Progenitor cell of endocrine pancreas (in vitro differentiated cells): ENCODE measurements around the gene SH3BGRL3. TPM values are rescaled to one million over a fixed set of nuclear protein-coding genes. Genes with fewer than 3 reads are reported as not detected.
"Not testable (repeated sequence)": the region's sequence is repeated elsewhere in the genome, so short reads cannot be mapped to it uniquely, and the experiment has no call there.

Experiments used
- DNase-seq: peaks from one replicate; pipeline ENCODE4 v3.0.0; 2021; ENCODE audit warnings: low spot score; ENCODE audit not compliant: unreplicated experiment
- H3K27ac Mint-ChIP-seq: 2 replicates; pipeline ENCODE4 v1.8.0; 2021; ENCODE audit warnings: mild to moderate bottlenecking, moderate library complexity, mixed read lengths
- H3K27me3 Mint-ChIP-seq: 2 replicates; pipeline ENCODE4 v1.8.0; 2021; ENCODE audit warnings: mixed read lengths
- H3K36me3 Mint-ChIP-seq: 2 replicates; pipeline ENCODE4 v1.8.0; 2022; ENCODE audit warnings: mixed read lengths; ENCODE audit not compliant: insufficient read depth
- H3K4me1 Mint-ChIP-seq: 2 replicates; pipeline ENCODE4 v1.8.0; 2021; ENCODE audit warnings: low read depth, mixed read lengths
- H3K4me3 Mint-ChIP-seq: 2 replicates; pipeline ENCODE4 v1.8.0; 2021; ENCODE audit warnings: low read depth, mild to moderate bottlenecking, moderate library complexity, mixed read lengths
- H3K9me3 Mint-ChIP-seq: 2 replicates; pipeline ENCODE4 v1.8.0; 2021; ENCODE audit warnings: low read depth, mixed read lengths
- CTCF ChIP-seq: fragments of 200-600 bp; sonication (generic); IDR thresholded peaks from one replicate; pipeline ENCODE4 v1.5.0; 2021; ENCODE audit warnings: antibody characterized with exemption, mild to moderate bottlenecking; ENCODE audit not compliant: unreplicated experiment
- total RNA-seq: library from RNA; stranded (reverse); gene quantifications from 2 replicates; pipeline ENCODE4 v1.2.1, GENCODE V29; 2021

SH3BGRL3 gene
- total RNA-seq, 1 donor from 2014 or later, result 63.8 TPM

- TF ChIP-seq CTCF, result no peak
- Mint-ChIP-seq H3K4me1 (no peaks in the 10 kb centered on the region), H3K36me3 (peaks cover 1% of the 10 kb centered on the region), H3K9me3 (no peaks in the 10 kb centered on the region), H3K4me3 (no peak overlapping the region), H3K27ac (no peak overlapping the region), H3K27me3 (no peaks in the 10 kb centered on the region)
- DNase-seq, result no peak
Measured at GRCh38 chr1:26290122-26290881, 10.4 kb downstream of the SH3BGRL3 start.

GRCh38 chr1:26290882-26291261, 11.0 kb downstream of the SH3BGRL3 start:
- no peaks in the 10 kb centered on the region for H3K4me1 Mint-ChIP-seq
- no peak for DNase-seq
- H3K27me3 Mint-ChIP-seq, result no peaks in the 10 kb centered on the region
- peaks cover 1% of the 10 kb centered on the region for H3K36me3 Mint-ChIP-seq
- no peak overlapping the region for H3K27ac Mint-ChIP-seq
- no peak overlapping the region for H3K4me3 Mint-ChIP-seq
- TF ChIP-seq CTCF, result no peak
- no peaks in the 10 kb centered on the region for H3K9me3 Mint-ChIP-seq

GRCh38 chr1:26291433-26291832, 11.5 kb downstream of the SH3BGRL3 start:
- Mint-ChIP-seq H3K4me3 (no peak overlapping the region), H3K36me3 (peaks cover 4% of the 10 kb centered on the region), H3K9me3 (no peaks in the 10 kb centered on the region), H3K27ac (no peak overlapping the region), H3K27me3 (no peaks in the 10 kb centered on the region), H3K4me1 (no peaks in the 10 kb centered on the region)
- no peak for DNase-seq
- no peak for TF ChIP-seq CTCF

- Mint-ChIP-seq H3K4me1 (no peaks in the 10 kb centered on the region), H3K27me3 (no peaks in the 10 kb centered on the region), H3K27ac (no peak overlapping the region), H3K4me3 (no peak overlapping the region), H3K9me3 (no peaks in the 10 kb centered on the region), H3K36me3 (peaks cover 4% of the 10 kb centered on the region)
- DNase-seq, result no peak
- TF ChIP-seq CTCF, result no peak
Measured at GRCh38 chr1:26291939-26292338, 12.1 kb downstream of the SH3BGRL3 start.

- H3K27ac Mint-ChIP-seq, H3K27me3 Mint-ChIP-seq: not testable (repeated sequence)
Measured at GRCh38 chr1:26292735-26293134, 12.8 kb downstream of the SH3BGRL3 start.

GRCh38 chr1:26293911-26294463, 14.1 kb downstream of the SH3BGRL3 start:
- no peak overlapping the region for H3K4me3 Mint-ChIP-seq
- no peak for TF ChIP-seq CTCF
- peaks cover 4% of the 10 kb centered on the region for H3K36me3 Mint-ChIP-seq
- no peaks in the 10 kb centered on the region for H3K27me3 Mint-ChIP-seq
- H3K27ac Mint-ChIP-seq, result no peak overlapping the region
- no peak for DNase-seq
- H3K4me1 Mint-ChIP-seq, result no peaks in the 10 kb centered on the region
- no peaks in the 10 kb centered on the region for H3K9me3 Mint-ChIP-seq

More at GRCh38 chr1:26292735-26293134, 12.8 kb downstream of the SH3BGRL3 start:
- H3K36me3 Mint-ChIP-seq, H3K9me3 Mint-ChIP-seq, DNase-seq, H3K4me3 Mint-ChIP-seq, H3K4me1 Mint-ChIP-seq: not testable (repeated sequence)
